HG02571 (cell line): Measurements from ENCODE around the gene FTO.

ENCODE experiments used
- ATAC-seq: cut with Tn5 transposase; IDR thresholded peaks from one replicate; pipeline ENCODE4 v1.9.1; 2021; ENCODE audit warnings: mild to moderate bottlenecking, moderate library complexity; ENCODE audit not compliant: unreplicated experiment

FTO gene

GRCh38 chr16:54140788-54141136, 436.8 kb downstream of the FTO start:
- no peak for ATAC-seq

- no peak for ATAC-seq
Observed at GRCh38 chr16:54142787-54143186, 438.8 kb downstream of the FTO start.

- no peak for ATAC-seq
Observed at GRCh38 chr16:54143410-54143809, 439.5 kb downstream of the FTO start.

GRCh38 chr16:54143934-54144571, 440.1 kb downstream of the FTO start:
- ATAC-seq, result no peak

- ATAC-seq, result no peak
Observed at GRCh38 chr16:54144572-54144947, 440.6 kb downstream of the FTO start.

- no peak for ATAC-seq
Observed at GRCh38 chr16:54145881-54146280, 441.9 kb downstream of the FTO start.

GRCh38 chr16:54148974-54149373, 445.0 kb downstream of the FTO start:
- no peak for ATAC-seq

- ATAC-seq, result no peak
Observed at GRCh38 chr16:54150861-54151260, 446.9 kb downstream of the FTO start.

GRCh38 chr16:54152362-54153239, 448.6 kb downstream of the FTO start:
- no peak for ATAC-seq

- ATAC-seq, result no peak
Observed at GRCh38 chr16:54153240-54153934, 449.4 kb downstream of the FTO start.

- no peak for ATAC-seq
Observed at GRCh38 chr16:54156349-54156748, 452.4 kb downstream of the FTO start.

- ATAC-seq, result no peak
Observed at GRCh38 chr16:54158986-54159385, 455.0 kb downstream of the FTO start.

GRCh38 chr16:54159490-54160080, 455.6 kb downstream of the FTO start:
- no peak for ATAC-seq

- ATAC-seq, result no peak
Observed at GRCh38 chr16:54160252-54160860, 456.4 kb downstream of the FTO start.

GRCh38 chr16:54160939-54161897, 457.3 kb downstream of the FTO start:
- ATAC-seq, result no peak

- no peak for ATAC-seq
Observed at GRCh38 chr16:54163197-54163843, 459.4 kb downstream of the FTO start.

GRCh38 chr16:54164789-54165173, 460.8 kb downstream of the FTO start:
- ATAC-seq, result no peak

GRCh38 chr16:54165174-54165911, 461.4 kb downstream of the FTO start:
- ATAC-seq, result no peak
